SKM-1 treated with dmso at 0.1 percent for 144 hours (cell line): ENCODE data around the gene ADIPOR2.

Source experiments
- DNase-seq: peaks from one replicate; lab custom pipeline; 2025; ENCODE audit not compliant: unreplicated experiment; lab: John Stamatoyannopoulos, UW

ADIPOR2 gene

GRCh38 chr12:1768615-1769014 lies 77.7 kb downstream of the ADIPOR2 start:
- DNase-seq, result no peak

- DNase-seq, result no peak
These were observed 79.1 kb downstream of the ADIPOR2 start for GRCh38 chr12:1769809-1770494.

GRCh38 chr12:1773937-1774655 lies 83.2 kb downstream of the ADIPOR2 start:
- DNase-seq, result no peak

DNA sequence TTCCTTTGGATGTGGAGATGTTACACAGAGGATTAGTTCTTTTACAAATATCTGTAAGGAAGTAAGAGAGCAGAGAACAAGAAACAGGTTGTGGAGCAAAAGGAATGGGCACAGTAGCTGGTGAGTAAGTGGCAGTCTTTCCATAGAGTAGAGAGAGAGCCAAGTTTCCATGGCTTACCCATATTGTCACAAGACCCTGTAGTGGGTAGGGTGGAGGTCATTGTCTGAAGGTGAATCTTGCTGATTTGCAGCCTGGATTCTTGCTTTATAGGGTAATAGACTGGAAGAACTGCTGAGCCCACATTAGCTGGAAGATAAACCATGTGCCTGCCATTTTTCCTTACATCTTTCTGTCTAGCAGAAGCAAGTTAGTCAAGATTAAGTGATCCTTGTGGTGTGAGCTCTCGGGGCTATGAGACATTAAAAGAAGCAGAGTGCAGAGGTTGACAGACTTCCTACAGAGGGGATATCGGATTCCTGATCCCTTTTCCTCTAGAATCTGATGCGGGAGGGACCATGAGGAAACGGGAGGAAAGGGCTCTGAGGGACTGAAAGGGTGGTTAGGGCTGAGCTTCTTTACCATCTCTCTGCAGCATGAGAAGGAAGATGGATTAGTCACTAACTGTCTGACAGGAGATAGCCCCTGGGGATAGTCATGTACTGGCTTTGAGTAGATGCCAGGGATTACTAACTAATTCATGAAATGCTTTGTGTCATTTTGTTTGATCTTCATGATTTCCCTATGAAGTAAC lies 85.5 kb downstream of the ADIPOR2 start:
- no peak for DNase-seq

- no peak for DNase-seq
These were observed 86.9 kb downstream of the ADIPOR2 start for GRCh38 chr12:1777798-1778197.

GRCh38 chr12:1778911-1779310 lies 88.0 kb downstream of the ADIPOR2 start:
- no peak for DNase-seq

- no peak for DNase-seq
These were observed 88.9 kb downstream of the ADIPOR2 start for GRCh38 chr12:1779783-1780182.

DNA sequence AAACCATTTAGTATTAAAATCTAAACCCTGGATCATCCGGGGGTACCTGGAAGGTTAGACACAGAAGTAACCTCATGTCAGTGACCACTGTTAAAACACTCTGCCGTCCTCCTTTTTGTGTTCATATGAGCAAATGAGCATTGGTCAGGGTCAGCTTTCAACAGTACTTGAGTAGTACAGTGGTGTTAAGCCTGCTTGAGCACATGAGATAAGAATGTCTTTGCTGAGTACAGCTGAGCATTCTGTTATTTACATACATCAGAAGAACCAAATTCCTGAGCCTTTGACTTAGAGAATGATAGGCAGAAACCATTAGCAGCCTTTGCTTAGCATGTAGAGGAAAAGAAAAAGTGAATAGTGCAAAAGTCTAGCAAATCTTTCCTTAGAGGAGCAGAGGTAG lies 90.9 kb downstream of the ADIPOR2 start:
- no peak for DNase-seq

GRCh38 chr12:1782215-1782614 lies 91.3 kb downstream of the ADIPOR2 start:
- DNase-seq, result no peak

GRCh38 chr12:1787714-1788113 lies 96.8 kb downstream of the ADIPOR2 start:
- no peak for DNase-seq

DNA sequence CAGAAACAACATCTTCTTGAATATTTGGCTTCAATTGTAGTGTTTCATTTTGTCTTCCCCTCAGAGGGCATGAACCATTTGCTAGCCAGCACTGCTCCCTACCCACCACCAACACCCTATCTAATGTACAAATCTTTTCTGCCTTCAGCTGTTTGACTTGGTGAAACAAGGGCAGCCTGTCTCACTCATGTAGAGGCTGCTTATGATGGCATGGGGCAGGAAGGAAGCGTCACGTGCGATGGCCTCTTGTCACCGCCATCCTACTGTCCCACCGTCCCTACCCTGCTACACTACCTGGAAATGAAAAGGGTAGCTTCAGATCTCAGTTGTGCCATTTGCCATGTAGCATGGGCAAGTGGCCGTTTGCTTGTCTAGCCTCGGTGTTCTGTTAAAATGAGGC lies 99.6 kb downstream of the ADIPOR2 start:
- DNase-seq, result no peak

- peak; percentile 42 for DNase-seq
These were observed 100.4 kb downstream of the ADIPOR2 start for GRCh38 chr12:1791104-1791841.

DNA sequence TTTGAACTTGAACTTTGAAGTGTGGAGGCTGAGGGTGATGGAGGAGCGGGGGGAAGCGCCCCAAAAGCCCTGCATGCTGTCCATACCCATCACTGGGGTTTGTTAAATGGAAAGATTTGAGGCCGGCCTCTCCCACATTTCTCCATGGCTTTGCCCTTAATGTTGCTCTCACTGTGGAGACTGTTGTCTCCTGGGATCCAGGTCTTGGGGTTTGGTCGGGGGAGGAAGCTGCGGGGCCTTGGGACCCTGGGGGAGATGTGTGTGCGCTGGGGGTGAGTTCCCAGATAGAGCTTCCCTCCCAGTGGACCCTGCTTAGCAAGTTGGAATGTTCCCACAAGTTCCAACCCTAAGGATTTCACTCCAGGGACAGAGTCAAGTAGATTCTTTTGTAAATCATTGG lies 101.5 kb downstream of the ADIPOR2 start:
- DNase-seq, result no peak

DNA sequence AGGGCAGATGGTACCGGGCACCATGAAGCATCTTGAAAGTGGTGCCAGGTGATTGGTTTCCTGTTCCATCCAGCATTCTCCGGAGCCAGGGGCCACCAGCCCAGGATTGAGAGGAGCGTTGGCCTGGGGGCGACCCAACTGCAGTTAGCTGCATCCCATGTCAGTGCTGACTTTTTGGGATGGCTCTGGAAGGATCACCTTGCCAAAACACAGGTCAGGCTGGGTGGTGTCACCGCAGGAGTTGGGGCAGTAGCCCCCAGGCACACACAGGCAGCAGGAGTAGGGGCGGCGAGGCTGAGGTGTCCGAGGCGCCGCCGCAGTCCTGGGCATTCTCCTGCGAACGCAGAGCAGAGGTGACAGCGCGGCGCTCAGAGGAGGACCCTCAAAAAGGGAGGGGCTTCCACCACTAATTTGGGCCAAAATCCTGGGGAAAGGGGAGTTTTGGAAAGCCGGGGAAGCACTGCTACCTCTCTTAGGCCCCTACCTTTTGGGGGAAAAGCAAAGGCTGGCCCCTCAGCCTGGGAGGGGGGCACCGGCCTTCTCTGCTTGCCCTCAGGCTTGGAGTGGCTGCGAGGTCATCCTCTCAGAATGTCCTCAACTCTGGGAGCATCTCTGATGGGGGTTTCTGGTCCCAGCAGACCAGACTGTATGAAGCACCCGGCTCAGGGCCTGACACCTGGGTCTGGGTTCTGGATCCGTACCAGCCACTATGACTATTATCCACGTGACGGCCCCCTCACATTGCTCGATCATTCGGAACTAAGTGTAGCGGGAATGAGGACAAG lies 102.7 kb downstream of the ADIPOR2 start:
- DNase-seq, result no peak

GRCh38 chr12:1794440-1795090 lies 103.7 kb downstream of the ADIPOR2 start:
- no peak for DNase-seq

- no peak for DNase-seq
These were observed 104.4 kb downstream of the ADIPOR2 start for GRCh38 chr12:1795221-1795784.

GRCh38 chr12:1795785-1796514 lies 105.1 kb downstream of the ADIPOR2 start:
- peak; percentile 73 for DNase-seq

- DNase-seq, result peak; percentile 19
These were observed 105.7 kb downstream of the ADIPOR2 start for GRCh38 chr12:1796515-1797010.
